PC-3 (cell line): ENCODE results near the gene SDK1.

ENCODE experiments used
- CTCF ChIP-seq: fragments of 300-600 bp; sonication (generic); conservative IDR thresholded peaks from 2 replicates; pipeline ENCODE4 v1.5.1; 2017; ENCODE audit warnings: antibody characterized with exemption, low read depth, mild to moderate bottlenecking, low read length
- EZH2 ChIP-seq: fragments of 300-600 bp; sonication (generic); IDR thresholded peaks from one replicate; pipeline ENCODE4 v1.6.1; 2017; ENCODE audit warnings: antibody characterized with exemption, mild to moderate bottlenecking, low read length; ENCODE audit not compliant: unreplicated experiment

GRCh38 chr7:4245135-4245865 is 944.2 kb downstream of the SDK1 start:
- TF ChIP-seq EZH2 (no peak), CTCF (no peak)
